ENCODE data around the gene BAMBI. TPM values are rescaled to one million over a fixed set of nuclear protein-coding genes. Genes with fewer than 3 reads are reported as not detected.

The BAMBI gene
- total and polyA plus RNA-seq, 8 donors: 0.85 to 9.1 (median 1.5) TPM; not detected in 3

- 38 to 49% (median 45%) methylated on average over 3 of the region's 3 CpGs for WGBS, 5 donors
- peaks cover 0 to 7% (median 3%) of the 10 kb centered on the region in 4 donors for H3K4me1 ChIP-seq
- TF ChIP-seq EP300 (IDR thresholded peaks at IDR 0.05): no peak
- no peak for TF ChIP-seq POLR2AphosphoS5 (IDR thresholded peaks at IDR 0.05)
- no peak for TF ChIP-seq POLR2A (IDR thresholded peaks at IDR 0.05)
- no peak for TF ChIP-seq CTCF (IDR thresholded peaks at IDR 0.05)
- no peak for DNase-seq
- H3K27me3 ChIP-seq: peaks cover 0 to 22% (median 0%) of the 10 kb centered on the region in 3 donors
- H3K4me3 ChIP-seq: no peak overlapping the region
- no peaks in the 10 kb centered on the region for H3K36me3 ChIP-seq
- no peaks in the 10 kb centered on the region for H3K9me3 ChIP-seq
- H3K27ac ChIP-seq: no peak overlapping the region
- intact Hi-C loops (cut with DNase I; ENCODE audit: low total_unique reads): loop anchor here (5.0 kb wide), 2 partner anchors 331 to 641 kb away; no protein-coding TSS in a partner anchor
Observed at GRCh38 chr10:28661035-28661434, 16.3 kb upstream of the BAMBI start.

DNA sequence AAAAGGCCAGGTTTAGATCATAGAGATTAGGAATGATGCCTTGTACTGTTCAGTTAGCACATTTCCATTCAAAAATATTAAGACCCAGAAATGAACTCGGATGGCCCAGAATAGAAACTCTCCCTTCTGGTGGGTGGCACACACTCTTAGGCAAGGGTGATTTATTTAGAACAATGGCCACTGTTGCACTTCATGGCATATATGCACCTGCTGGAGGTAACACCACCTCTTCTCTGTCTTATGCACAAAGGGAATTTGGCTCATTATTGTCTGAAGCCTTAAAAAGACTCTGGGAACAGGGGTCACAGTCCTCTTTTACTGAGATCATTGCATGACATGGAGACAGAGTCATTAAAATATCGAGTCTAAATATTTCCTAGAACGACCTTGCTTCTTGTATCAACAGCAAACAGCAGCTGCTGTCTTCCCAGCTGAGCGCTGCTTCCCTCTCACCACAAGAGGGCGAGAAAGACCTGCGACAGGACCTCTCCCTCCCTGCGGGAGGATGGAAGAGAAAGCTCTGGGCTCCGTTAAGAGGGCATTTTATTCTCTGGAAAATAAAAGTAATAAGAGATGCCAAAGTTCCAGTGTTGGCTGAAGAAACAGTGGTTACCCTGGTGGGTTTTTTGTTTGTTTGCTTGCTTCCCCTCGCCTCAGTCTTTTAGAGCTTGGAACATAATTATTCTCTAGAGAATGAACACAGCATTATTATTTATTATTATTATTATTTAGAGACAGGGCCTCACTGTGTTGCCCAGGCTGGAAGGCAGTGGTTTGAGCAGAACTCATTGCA, 13.5 kb upstream of the BAMBI start:
- Histone ChIP-seq H3K27ac (no peak overlapping the region), H3K27me3 (peaks cover 0 to 45% (median 15%) of the 10 kb centered on the region in 3 donors), H3K9me3 (no peaks in the 10 kb centered on the region), H3K4me3 (no peak overlapping the region), H3K4me1 (peaks cover 4 to 16% (median 11%) of the 10 kb centered on the region in 4 donors), H3K36me3 (no peaks in the 10 kb centered on the region)
- DNase-seq: peak; percentile 77 to 94
- 5 to 10% (median 7%) methylated on average over 9 of the region's 9 CpGs for WGBS, 5 donors
- TF ChIP-seq CTCF (IDR thresholded peaks at IDR 0.05) (peak in 5 of 7 experiments; percentile 83 to 95 (median 92)), POLR2A (IDR thresholded peaks at IDR 0.05) (no peak), EP300 (IDR thresholded peaks at IDR 0.05) (no peak), POLR2AphosphoS5 (IDR thresholded peaks at IDR 0.05) (peak in 1 of 3 donors; percentile 17)
- intact Hi-C loops (cut with DNase I; ENCODE audit: low total_unique reads): loop anchor here (5.0 kb wide), 2 partner anchors 329 to 639 kb away; no protein-coding TSS in a partner anchor

DNA sequence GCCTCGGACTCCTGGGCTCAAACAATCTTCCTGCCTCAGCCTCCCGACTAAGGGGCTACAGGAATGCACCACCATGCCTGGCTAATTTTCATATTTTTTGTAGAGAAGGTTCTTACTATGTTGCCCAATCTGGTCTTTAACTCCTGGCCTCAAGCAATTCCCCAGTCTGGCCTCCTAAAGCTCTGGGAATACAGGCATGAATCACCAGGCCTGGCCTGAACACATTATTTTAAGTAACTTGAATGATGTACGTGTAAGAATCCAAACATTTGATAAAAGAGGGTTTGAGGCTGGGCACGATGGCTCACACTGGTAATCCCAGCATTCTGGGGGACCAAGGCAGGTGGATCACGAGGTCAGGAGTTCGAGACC, 13.0 kb upstream of the BAMBI start:
- H3K27me3 ChIP-seq: peaks cover 0 to 51% (median 20%) of the 10 kb centered on the region in 3 donors
- H3K4me3 ChIP-seq: no peak overlapping the region
- DNase-seq: no peak
- WGBS, 5 donors: 36 to 51% (median 45%) methylated on average over 6 of the region's 6 CpGs
- no peaks in the 10 kb centered on the region for H3K9me3 ChIP-seq
- TF ChIP-seq EP300 (IDR thresholded peaks at IDR 0.05) (no peak), CTCF (IDR thresholded peaks at IDR 0.05) (no peak), POLR2A (IDR thresholded peaks at IDR 0.05) (no peak), POLR2AphosphoS5 (IDR thresholded peaks at IDR 0.05) (no peak)
- H3K4me1 ChIP-seq: peaks cover 6 to 22% (median 16%) of the 10 kb centered on the region in 4 donors
- intact Hi-C loops (cut with DNase I; ENCODE audit: low total_unique reads): loop anchor here (5.0 kb wide), 2 partner anchors 328 to 638 kb away; no protein-coding TSS in a partner anchor
- no peaks in the 10 kb centered on the region for H3K36me3 ChIP-seq
- no peak overlapping the region for H3K27ac ChIP-seq

DNA sequence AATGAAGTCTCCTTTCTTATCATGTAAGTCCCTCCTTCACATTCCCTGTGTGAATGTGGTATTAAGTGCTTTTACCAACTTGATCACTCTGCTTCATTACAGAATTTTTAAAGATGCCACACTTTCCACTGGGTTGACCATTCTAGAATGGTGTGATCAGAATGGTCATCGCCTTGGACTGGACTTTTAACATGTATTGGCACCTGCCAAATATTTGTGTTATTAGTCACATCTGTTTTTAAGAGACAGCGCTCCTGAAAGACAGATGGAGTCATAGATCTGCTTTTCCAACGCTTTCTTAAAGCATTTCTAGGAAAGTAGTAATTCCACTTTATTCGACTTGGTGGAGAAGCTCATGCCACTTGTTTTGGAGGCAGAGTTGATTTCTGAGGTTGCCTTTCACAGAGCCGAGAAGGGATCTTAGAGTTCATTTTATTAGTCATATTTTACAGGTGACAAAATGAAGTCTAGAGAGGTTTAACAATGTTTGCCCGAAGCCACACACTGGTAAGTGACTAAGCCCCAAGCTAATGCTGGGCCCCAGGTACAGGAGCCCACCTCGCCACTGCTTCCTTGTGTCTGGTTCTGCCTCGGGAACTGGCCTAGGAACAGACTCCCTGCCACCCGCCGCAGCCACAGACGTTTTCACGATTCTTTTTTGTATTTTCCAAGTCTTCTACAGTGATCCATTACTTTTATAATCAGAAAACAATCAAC, 10.4 kb upstream of the BAMBI start:
- intact Hi-C loops (cut with DNase I; ENCODE audit: low total_unique reads): no loop called here
- WGBS, 5 donors: 79 to 84% (median 83%) methylated on average over 12 of the region's 12 CpGs
- no peaks in the 10 kb centered on the region for H3K36me3 ChIP-seq
- no peak overlapping the region for H3K4me3 ChIP-seq
- DNase-seq: no peak
- no peak overlapping the region for H3K27ac ChIP-seq
- peaks cover 6 to 25% (median 16%) of the 10 kb centered on the region in 4 donors for H3K4me1 ChIP-seq
- no peaks in the 10 kb centered on the region for H3K9me3 ChIP-seq
- peaks cover 0 to 77% (median 30%) of the 10 kb centered on the region in 3 donors for H3K27me3 ChIP-seq
- TF ChIP-seq EP300 (IDR thresholded peaks at IDR 0.05) (no peak), POLR2AphosphoS5 (IDR thresholded peaks at IDR 0.05) (no peak), POLR2A (IDR thresholded peaks at IDR 0.05) (no peak), CTCF (IDR thresholded peaks at IDR 0.05) (no peak)
